Measurements from ENCODE around the gene RHEB. TPM values are rescaled to one million over a fixed set of nuclear protein-coding genes. Genes with fewer than 3 reads are reported as not detected.

The RHEB gene
- total RNA-seq, 1 experiment from 2014 or later = 135 TPM

DNA sequence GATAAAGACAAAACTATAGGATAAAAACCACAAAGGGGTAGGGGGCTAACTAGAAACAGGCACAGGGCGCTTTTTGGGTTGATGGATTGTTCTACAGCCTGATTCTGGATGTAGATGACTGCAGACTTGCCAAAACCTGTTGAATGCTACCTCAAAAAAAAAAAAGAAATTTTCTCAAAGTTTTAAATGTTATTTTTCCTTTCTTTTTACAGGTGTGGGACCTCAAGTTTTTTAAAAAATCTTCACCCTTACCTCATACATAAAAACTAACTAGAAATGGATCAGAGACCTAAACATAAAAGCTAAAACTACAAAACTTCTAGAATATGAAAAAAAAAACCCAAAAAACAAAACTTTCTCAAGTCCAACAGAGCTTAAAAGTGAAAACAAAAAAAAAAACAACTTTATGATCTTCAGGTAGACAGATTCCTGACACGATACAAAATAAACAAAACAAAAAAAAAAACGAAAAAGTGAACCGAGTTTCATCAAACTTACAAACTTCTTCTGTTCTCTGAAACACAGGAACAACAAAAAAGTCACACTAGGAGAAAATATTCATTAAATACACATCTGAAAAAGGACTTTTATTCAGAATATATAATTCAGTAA, 14.9 kb downstream of the RHEB start:
- DNase-seq (ENCODE audit: low spot score) = no peak

DNA sequence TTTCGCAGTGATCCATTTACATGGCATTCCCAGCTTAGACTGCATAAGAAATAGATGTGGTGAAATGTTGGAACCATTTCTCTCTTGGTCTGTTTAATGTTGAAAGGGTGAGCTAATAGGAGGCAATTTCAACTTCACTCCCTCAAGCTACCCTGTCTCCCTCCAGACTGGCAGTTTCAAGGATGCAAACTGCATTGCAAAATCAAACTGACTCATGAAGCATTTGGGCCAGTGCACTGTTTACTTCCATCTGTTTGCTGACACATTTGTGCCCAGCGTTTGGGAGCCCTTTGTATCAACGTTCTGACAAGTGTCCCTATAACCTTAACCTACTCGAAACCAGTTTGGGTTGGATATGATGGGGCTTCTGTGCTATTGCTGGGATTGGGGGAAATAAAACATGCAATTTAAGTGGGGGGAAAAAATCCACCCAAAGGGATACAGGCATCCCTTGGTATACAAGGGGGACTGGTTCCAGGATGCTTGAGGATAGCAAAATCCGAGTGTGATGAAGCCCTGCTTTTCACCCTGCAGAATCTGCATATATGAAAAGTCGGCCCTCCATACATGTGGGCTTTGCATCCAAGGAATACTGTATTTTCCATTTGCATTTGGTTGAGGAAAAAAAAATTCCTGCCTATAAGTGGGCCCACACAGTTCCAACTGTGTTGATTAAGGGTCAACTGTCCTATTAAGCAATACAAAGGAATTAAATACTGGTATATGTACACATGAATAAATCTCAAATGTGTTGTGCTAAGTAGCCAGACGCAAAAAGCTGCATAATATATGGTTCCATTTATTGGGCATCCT, 15.6 kb downstream of the RHEB start:
- DNase-seq (ENCODE audit: low spot score) = no peak

DNA sequence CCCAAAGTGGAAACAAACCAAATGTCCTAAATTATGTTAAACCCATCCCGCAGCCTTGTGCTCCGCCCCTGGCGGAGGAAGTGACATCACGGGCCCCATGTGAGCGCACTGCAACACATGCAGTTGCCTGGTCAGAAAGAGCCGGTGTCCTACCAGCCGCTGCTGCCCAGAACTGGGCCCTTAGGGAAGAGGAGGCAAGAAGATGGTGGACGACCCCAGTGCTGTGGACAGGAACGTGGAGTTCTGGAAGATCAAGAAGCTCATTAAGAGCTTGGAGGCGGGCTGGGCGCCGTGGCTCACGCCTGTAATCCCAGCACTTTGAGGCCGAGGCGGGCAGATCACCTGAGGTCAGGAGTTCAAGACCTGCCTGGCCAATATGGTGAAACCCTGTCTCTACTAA, 18.0 kb downstream of the RHEB start:
- DNase-seq (ENCODE audit: low spot score) = no peak

DNA sequence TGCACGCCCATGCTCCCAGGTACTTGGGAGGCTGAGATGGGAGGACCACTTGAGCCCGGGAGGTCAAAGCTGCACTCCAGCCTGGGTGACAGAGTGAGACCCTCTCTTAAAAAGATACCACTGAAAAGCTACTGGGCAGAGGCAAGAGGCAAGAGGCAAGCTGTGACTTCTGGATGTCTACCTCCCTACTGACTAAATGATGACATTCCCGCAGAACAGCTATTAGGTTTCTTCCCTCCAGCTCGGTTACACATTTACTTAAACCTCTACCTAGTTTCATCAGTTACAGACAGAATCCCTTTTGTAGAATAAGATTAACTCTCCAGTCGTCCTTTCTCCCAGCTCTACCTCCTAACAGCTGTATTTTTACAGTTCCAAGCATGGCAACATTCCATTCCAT, 21.2 kb downstream of the RHEB start:
- DNase-seq (ENCODE audit: low spot score) = no peak

DNA sequence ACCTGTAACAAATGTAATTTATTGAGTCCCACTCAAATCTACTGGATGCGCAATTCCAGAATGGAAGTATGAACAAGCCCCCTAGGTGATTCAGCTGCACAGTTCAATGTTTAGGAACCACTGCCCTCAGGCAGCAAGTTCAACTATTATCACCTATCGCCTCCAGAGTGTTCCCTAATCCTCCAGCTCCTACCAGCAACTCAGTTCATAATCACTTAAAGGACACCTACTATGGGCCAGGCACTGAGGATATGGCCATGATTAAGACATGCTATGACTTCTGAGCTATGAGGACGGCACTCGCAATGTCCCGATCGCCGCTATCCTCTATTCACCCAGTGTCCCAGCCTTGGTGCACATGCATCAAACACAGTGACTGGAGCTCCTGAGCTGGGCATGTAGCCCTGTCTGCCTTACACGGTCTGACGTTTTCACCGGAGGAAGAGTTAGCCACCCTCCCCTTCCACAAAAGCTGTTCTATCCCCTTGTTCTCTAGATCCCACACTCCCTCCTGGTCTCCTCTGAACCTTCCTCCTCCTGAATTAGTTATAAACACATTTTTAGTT, 22.3 kb downstream of the RHEB start:
- no peak for DNase-seq (ENCODE audit: low spot score)

DNA sequence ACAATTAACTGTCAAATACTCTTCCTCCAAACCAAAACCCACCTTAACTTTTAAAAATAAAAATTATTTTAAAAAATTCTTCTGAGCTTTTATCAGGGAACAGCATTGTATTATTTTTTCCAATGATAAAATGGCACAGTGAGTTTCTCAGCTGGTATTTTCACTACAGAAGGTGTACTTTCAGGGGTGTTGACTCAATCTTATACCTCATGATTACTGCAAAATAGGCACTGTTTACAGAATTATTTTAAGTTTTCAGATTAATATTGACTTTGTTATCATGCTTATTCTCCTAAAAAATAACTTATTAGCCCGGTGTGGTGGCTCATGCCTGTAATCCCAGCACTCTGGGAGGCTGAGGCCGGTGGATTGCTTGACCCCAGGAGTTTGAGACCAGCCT, 24.3 kb downstream of the RHEB start:
- DNase-seq (ENCODE audit: low spot score) = no peak

DNA sequence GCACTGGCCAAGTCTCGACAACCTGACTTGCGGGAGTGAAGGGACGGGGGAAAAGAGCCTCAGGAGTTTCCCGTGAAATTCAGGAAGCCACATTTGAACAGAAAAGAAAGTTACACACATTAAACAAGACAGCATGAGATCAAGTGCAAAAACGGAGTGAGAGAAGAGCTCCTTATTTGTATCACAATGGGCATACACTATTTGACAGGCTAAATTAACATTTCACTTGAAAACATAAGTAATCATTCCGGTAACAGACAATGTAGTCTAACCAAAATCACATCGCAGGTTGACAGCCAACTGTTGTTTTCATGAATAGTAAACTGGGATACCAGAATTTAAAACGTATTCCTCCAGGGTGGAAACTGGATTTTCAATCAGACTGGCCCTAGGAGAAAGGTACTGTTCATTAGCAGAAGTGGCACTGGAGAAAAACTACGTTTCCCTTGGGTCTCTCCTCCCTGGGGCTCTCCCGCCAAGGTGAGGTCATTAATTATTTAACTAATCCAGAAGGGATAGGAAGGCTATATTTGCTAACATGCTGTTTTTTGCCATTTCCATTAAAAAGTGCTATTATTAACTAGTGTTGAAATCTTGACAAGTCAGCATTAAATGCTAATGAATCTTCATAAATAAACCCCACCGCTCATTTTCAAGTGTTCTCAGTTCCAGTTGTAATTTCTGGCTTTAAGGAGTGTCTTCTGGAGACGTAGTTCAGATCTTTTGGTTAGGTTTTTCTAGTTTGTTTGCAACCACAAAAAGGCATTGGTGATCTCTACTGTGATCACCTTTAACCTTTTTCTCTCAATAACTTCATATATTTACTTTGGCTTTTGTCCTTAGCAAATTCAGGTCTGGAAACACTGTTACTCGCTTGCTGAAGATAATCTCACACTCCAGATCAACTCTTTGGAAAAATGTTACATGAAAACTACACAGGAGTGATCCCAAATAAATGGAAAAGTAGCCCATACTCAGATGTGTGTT, 25.1 kb downstream of the RHEB start:
- DNase-seq (ENCODE audit: low spot score) = peak; percentile 26

DNA sequence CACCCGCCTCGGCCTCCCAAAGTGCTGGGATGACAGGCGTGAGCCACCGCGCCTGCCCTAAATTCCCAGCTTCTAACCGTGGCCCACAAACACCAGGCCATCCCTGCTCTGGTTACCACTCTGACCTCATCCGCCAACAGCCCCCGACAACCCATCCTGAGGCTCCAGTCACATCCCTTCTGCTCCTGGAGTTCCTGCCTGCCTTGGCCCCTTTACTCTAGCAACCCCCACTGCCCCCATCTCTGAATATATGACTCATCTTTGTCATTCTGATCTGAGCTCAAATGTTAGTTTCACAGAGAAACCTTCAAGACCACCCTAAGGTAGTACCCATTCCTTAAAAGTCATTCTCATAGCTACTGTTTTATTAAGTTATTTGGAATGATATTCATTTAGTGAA, 26.6 kb downstream of the RHEB start:
- no peak for DNase-seq (ENCODE audit: low spot score)

DNA sequence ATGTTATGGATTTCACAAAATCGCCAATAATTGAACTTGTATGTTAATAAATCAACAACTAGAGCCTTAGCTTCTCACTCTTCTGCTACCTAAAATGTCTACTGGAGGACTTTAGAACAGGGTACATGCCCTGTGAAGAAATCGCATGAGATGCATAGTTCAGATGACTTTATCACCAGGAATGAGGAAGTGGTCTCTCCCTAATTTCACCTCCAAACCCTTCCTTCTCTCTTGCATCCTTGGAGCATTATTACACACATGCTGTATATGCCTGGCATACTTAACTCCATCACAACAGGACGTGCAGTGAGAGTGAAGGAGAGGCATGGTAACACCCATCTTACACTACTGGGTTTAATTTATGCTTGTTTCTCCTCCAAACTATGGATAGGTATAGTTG, 27.8 kb downstream of the RHEB start:
- peak; percentile 58 for DNase-seq (ENCODE audit: low spot score)

DNA sequence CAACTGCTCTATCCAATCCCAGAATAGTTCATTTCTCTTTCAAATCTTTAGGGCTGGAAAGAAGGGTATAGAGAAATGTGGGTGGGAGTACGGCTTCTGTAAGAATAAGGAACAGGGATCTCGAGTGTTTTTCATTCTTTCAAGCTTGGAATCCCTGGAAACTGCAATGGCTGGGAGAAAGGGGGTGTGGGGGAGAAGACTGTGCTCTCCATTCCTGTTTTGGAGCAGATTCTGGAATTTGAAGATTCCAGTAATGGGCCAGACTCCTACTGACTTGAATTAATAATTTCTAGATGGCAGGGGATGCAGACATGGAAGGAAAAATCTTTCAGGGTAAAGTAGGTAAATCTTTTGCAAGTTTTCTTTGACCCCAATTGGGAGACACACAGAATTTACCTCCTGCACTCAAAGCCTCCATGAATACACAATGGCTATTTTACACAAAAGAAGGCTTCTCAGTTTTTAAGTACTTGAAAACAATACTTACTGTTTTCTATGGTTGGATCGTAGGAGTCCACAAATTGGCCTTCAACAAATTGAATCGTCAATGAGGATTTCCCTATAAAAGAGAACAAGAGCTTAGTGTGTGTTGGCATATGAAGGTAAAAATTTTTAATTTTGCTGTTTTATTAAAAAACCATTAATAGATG, 29.1 kb downstream of the RHEB start:
- no peak for DNase-seq (ENCODE audit: low spot score)

DNA sequence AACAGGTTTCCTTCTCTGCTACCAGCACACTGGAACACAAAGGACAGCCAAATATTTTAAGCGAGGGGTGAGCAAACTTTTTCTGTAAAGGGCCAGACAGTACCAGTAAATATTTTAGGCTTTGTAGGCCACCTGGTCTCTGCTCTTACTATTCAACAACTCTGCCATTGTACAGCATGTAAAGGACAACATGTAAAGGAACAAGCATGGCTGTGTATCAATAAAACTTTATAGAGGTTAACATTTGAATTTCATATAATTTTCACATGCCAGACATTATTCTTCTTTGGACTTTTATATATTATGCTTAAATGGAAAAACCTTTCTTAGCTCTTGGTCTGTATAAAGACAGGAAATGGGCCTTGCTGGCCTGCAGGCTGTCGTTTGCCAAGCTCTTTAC, 30.2 kb downstream of the RHEB start:
- no peak for DNase-seq (ENCODE audit: low spot score)

DNA sequence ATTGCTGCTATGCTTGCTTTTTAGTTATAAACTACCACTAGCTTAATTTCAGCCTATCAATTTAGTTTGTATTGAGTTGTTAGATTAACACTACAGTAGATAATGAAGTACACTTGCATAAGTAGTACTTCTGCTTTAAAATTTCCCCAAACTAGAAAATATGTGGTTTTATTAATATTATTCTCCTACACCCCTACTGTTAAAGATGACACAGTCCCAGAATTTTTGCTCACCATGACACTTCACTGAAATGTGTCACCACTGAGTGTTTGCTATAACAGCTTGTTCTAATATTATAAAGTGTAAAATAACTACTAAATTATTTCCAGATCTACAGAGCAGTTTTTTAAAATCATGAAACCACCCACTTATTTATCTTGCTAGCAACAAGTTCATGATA, 31.6 kb downstream of the RHEB start:
- no peak for DNase-seq (ENCODE audit: low spot score)

DNA sequence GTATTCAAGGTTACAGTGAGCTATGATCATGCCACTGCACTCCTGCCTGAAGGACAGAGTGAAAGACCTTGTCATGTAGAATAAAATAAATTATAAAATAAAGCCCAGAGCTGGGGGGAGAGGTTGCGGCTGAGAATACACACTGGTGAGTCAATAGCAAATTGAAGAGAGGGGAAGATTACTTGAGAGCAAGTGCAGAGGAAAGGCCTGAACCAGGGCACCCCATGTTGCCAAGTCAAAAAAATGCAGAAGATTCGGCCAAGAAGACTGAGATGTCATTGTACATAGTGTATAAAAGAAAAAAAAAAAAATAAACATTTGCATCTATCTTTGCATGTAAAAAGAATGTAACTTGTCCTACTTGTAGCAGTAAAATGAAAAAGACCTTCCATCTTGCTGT, 32.5 kb downstream of the RHEB start:
- DNase-seq (ENCODE audit: low spot score) = no peak

DNA sequence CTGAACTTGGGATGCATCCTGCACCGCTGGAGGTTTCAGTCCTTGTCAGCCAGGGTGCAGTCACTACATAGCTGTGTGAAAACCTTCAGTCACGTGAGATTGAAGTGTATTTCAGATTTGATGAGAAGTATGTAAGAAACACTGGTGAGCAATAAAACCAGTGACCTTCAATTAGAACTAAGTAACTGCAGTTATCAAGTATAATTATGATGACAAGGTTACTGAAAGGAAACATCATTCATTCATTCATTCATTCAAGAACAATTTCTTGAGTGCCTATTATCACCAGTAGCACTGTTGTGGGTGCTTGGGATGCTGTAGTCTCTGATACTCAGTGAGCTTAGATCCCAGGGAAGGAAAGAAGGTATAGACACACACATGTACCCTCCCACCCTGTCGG, 33.6 kb downstream of the RHEB start:
- DNase-seq (ENCODE audit: low spot score) = no peak

DNA sequence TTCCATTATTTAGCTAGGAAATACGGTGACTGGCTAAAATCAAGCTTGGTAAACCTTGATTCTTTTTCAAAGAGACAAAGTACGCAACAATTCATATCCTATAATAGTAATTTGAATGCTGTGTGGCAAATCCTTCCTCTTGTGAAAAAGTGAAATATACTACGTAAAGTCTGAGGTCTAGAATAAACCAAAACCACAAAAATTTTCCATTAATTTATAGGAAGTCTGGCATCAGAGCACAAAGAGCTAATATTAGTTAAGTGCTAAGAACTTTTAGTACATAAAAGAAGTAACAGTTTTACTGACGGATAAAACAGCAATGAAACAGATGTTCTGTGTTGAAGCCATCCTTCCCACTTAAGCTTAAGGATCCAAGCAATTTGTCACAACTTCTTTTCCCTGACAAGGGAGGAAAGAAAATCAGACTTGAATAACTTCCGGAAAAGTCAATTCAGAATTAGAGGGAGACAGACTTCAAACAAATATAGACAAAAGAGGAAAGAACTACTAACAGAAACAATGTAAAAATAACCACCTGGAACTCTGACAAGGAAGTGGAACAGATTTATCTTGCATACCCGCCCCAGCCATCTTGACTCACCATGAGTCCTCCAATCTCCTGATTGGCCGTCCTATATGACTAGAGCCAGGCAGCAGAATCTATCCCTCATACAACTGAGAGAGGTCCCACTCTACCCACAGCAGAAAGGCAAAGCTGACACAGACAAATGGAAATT, 34.6 kb downstream of the RHEB start:
- peak; percentile 54 for DNase-seq (ENCODE audit: low spot score)

DNA sequence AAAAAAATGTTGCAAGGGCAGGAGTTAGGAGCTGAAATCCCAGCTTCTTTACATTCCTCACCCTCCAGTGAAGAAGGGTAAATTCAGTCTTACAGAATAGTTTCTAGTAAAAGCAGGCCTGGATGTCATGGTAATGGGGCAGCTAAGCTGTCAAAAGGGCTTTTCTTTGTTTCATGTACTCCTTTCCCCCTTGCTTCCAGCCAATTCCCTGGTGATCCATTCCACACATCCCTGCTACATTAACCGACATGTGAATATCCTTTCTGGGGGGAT, 36.0 kb downstream of the RHEB start:
- no peak for DNase-seq (ENCODE audit: low spot score)

DNA sequence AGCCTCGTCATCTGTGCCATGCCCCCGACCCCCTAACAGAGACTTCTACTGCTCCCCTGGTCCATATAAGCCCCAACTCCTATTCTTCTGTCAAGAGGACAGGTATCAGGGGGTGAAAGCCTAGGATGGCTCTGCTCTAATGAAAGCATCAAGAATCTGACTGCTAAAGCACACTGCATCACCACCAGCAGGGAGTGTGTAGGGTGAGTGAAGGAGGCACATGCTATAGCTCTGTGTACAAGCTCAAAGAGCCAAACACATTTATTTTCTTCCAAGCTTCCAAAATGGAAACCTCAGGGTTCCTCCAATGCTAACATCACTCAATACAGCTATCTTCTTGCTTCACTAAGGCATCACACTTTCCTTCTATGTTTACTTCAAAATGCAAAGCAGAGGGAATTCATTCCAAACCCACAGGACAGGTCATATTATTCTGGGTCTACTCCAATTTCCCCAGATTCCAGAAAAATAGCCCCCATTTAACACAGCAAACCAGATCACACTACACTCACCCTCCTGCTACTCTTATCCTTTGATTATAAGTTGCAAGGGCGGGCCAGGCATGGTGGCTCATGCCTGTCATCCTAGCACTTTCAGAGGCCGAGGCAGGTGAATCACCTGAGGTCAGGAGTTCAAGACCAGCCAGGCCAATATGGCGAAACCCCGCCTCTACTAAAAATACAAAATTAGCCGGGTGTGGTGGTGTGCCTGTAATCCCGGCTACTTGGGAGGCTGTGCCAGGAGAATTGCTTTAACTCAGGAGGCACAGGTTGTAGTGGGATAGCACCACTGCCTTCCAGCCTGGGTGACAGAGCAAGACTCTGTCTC, 36.6 kb downstream of the RHEB start:
- no peak for DNase-seq (ENCODE audit: low spot score)

DNA sequence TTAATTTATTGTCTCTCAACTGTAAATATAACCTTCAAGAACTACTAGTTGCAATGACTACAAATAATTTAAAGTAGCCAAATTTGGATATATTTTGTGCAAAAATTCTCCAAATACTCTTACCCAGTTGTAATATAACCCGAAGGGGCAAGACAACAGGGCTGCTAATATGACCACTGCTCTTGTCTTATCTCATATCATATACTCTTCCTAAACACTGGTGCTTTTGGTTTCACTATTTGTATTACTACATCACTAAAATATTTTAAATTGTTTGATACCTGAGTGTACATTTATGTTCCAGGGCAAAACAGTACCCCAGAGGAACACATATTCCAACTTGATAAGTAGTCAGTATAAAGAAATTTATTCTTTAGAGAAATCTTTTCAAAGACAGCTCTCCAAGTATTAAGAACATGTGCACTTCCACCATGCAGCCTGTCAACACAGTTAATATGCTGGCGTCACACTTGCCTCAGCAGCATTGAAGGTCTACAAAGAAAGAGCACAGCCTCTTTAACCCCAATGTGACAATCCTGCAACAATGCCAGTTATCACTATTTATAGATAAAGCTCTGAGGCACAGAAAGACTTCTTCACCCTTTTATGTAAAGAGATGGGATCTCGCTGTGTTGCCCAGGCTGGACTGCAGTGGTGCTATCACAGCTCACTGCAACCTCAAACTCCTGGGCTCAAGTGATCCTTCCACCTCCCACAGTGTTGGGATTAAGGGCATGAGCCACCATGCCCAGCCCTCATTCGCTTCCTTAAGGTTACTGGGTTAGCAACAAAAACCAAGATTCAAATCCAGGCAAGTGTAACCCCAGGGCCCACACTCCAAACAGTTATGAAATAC, 37.8 kb downstream of the RHEB start:
- no peak for DNase-seq (ENCODE audit: low spot score)

DNA sequence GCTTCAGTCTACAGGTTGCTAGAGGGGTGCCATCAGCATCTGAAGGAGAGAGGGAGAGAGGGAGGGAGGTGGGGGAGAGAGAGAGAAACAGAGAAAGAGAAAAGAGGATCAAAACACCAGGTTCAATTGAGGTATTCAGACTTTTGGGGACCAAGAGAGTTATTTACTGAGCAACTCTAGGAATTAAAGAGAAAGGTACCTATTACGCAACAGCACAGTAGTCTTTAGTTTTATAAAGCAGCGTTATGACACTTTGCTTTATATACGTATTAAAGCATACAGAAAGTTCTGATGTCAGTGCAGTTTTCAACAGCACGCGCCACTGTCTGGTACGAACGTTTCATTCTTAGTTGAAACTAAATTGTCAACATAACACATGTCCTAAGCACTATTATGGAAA, 41.8 kb downstream of the RHEB start:
- DNase-seq (ENCODE audit: low spot score) = no peak

Measured in HT-29 (cell line).